GM19328 (cell line): ENCODE measurements around the gene NBEAL2.
"Not testable (repeated sequence)": the region's sequence is repeated elsewhere in the genome, so short reads cannot be mapped to it uniquely, and the experiment has no call there.

Source experiments
- ATAC-seq: cut with Tn5 transposase; IDR thresholded peaks from one replicate; pipeline ENCODE4 v1.9.1; 2021; ENCODE audit warnings: mild to moderate bottlenecking, moderate library complexity; ENCODE audit not compliant: unreplicated experiment

Gene NBEAL2

DNA sequence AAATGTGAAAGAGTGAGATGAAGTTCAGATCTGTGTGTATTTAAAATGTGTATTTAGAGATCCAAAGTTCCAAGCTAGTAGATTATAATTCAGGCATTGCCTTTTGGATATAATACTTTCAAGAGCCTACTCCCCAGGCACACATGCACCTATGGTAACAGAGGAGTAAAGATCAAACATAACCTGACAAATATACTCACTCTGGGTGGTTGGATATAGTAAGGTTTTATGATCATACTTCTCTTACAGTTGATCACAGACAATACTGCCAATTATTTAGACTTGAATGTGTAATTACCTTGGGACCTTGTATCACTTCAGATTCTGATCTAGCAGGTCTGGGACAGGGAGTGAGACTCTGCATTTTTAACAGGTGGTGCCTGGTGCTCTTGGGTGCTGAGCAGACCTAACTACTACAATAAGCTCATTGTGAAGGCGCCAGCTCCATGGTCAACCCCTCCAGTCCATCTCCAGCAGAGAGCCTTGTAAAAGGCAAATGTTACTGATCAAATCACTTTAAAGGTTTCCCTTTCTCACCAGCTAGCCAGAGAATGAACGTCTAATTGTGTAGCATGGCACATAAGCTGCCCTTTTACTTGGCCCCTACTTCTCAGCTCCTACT is 55.5 kb downstream of the NBEAL2 start:
- no peak for ATAC-seq

DNA sequence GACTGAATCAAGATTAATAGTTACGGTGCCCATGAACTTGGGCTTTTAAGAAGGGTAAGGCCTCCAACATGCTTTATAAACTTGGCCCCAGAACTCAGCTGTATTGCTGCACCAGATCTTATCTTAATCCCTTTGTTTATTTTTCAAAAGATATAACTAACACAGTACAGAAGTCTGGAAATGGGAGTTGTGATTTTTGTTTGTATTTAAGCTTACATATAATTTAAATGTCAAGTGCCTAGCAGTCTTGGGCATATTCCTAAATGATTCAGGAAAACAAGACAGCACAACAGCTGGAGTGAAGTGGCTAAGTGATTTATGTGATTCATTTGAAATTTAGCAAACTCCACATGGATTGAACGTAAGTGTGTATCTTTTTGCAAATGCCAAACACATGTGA is 56.2 kb downstream of the NBEAL2 start:
- ATAC-seq = no peak

GRCh38 chr3:47036145-47036544 is 56.7 kb downstream of the NBEAL2 start:
- ATAC-seq = no peak

DNA sequence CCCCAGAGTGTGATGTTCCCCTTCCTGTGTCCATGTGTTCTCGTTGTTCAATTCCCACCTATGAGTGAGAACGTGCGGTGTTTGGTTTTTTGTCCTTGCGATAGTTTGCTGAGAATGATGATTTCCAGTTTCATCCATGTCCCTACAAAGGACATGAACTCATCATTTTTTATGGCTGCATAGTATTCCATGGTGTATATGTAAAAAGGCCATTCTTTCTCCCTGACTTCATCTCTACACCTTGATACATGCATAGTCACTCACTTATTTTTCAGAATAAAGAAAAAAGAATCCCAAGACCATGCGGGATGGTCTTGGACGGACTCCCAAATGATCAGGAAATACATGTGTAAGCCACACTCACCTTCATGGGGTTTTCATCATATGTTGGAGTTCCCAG is 57.8 kb downstream of the NBEAL2 start:
- ATAC-seq = not testable (repeated sequence)

GRCh38 chr3:47041114-47041513 is 61.6 kb downstream of the NBEAL2 start:
- ATAC-seq = no peak

GRCh38 chr3:47042231-47042791 is 62.8 kb downstream of the NBEAL2 start:
- no peak for ATAC-seq

- no peak for ATAC-seq
Observed at GRCh38 chr3:47047069-47047468, 67.6 kb downstream of the NBEAL2 start.

- no peak for ATAC-seq
Observed at GRCh38 chr3:47047673-47048072, 68.2 kb downstream of the NBEAL2 start.

DNA sequence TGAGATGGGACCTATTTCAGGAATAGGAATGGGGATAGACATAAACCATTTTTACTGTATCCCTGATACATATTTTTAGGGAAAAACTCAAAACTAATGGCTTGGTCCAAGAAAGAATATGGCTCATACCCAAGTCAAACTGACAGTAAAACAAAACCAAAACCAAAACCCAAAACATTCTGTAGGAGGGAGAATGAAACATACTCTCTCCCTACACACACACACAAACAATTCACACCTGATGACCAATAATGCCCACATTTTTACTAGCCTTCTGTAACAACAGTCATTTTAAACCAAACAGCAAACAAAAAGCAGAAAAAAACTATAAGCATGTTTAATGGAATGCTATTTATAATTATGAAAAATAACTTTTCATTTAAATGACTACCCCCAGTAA is 74.9 kb downstream of the NBEAL2 start:
- no peak for ATAC-seq

DNA sequence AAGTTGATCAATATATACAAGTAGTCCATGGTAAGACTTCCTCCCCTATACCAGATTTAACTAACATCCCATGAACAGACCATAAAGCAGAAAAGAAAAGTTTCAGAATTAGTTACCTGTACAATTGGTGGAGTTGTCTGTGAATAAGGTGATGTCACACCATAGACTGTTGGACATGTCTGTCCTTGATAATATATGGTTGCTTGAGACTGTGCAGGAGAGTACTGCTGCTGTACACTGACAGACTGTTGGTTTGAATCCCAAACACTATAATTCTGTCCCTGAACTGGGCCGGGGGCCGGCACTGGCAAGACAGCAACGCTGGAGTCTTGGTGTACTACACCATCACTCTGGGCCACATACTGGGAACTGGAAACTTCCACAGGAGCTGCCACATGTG is 77.2 kb downstream of the NBEAL2 start:
- ATAC-seq = no peak

- ATAC-seq = no peak
Observed at GRCh38 chr3:47057212-47057671, 77.8 kb downstream of the NBEAL2 start.
